Calu3 (cell line): ENCODE results near the gene VMP1. TPM values are rescaled to one million over a fixed set of nuclear protein-coding genes. Genes with fewer than 3 reads are reported as not detected.

Source experiments
- BruUV-seq: library from RNA; stranded (reverse); fragments of 400-500 nt; replicated peaks from 2 replicates; lab custom pipeline; 2021; lab: Mats Ljungman, UMichigan
- CTCF ChIA-PET: fragments of 300-600 bp; sonication (Branson Sonifier 250); formaldehyde crosslinking; loops from one replicate; lab custom pipeline; 2022; ENCODE audit warnings: antibody characterized with exemption; lab: Charles Lee
- DNase-seq: peaks from one replicate; pipeline ENCODE4 v3.0.0; 2022
- H3K27ac Mint-ChIP-seq: one replicate; pipeline ENCODE4 v1.8.0; 2022; ENCODE audit warnings: mixed read lengths; ENCODE audit not compliant: unreplicated experiment
- H3K27me3 Mint-ChIP-seq: one replicate; pipeline ENCODE4 v1.8.0; 2022; ENCODE audit warnings: mixed read lengths; ENCODE audit not compliant: unreplicated experiment
- H3K36me3 Mint-ChIP-seq: one replicate; pipeline ENCODE4 v1.8.0; 2022; ENCODE audit warnings: mild to moderate bottlenecking, moderate library complexity, mixed read lengths; ENCODE audit not compliant: insufficient read depth, unreplicated experiment
- H3K4me1 Mint-ChIP-seq: one replicate; pipeline ENCODE4 v1.8.0; 2022; ENCODE audit warnings: mild to moderate bottlenecking, low read depth, mixed read lengths; ENCODE audit not compliant: unreplicated experiment
- H3K4me3 Mint-ChIP-seq: one replicate; pipeline ENCODE4 v1.8.0; 2022; ENCODE audit warnings: mild to moderate bottlenecking, low read depth, moderate library complexity, mixed read lengths; ENCODE audit not compliant: unreplicated experiment
- H3K9me3 Mint-ChIP-seq: one replicate; pipeline ENCODE4 v1.8.0; 2022; ENCODE audit warnings: low read depth, mixed read lengths; ENCODE audit not compliant: unreplicated experiment
- CTCF ChIP-seq: fragments of 200-600 bp; IDR thresholded peaks from one replicate; pipeline ENCODE4 v1.8.0; 2022; ENCODE audit warnings: antibody characterized with exemption; ENCODE audit not compliant: unreplicated experiment
- intact Hi-C: fragments of 100-400 bp; cut with micrococcal nuclease; formaldehyde crosslinking; loops from one replicate; pipeline ENCODE4 v1.10.0; 2022; ENCODE audit not compliant: unreplicated experiment
- total RNA-seq: library from RNA; stranded (reverse); gene quantifications from 2 replicates; pipeline ENCODE4 v1.2.3, GENCODE V29; 2022

VMP1 gene
- total RNA-seq, 1 experiment from 2014 or later = 315 TPM

DNA sequence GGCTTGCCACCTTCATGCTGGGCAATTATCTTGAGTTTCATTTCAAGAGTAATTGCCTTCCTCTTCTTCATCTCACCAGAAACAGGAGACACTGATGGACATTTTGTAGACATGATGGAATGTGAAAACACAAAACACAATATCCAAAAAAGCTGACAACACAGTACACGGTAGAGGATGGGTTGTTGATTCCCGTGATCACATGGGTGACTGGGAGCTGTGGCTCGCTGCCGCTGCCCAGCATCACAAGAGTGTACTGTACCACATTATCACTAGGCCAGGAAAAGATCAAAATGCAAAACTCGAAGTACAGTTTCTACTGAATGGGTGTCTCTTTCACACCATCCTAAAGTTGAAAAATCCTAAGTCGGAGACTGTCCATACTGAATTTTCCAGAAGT, 7.7 kb upstream of the VMP1 start:
- TF ChIP-seq CTCF = no peak

GRCh38 chr17:59702304-59702703, 5.2 kb upstream of the VMP1 start:
- Mint-ChIP-seq H3K4me1 (peaks cover 30% of the 10 kb centered on the region), H3K4me3 (no peak overlapping the region), H3K27ac (no peak overlapping the region), H3K36me3 (peaks cover 75% of the 10 kb centered on the region), H3K27me3 (no peaks in the 10 kb centered on the region), H3K9me3 (no peaks in the 10 kb centered on the region)
- no peak for DNase-seq
- CTCF ChIA-PET = interaction anchor here (0.7 kb wide), 1 partner anchor 1094 kb away, joined by 3 read pairs; no protein-coding TSS in a partner anchor
- intact Hi-C loops = no loop called here
- no TSS peak for BruUV-seq
- no peak for TF ChIP-seq CTCF

More for the DNA sequence above, 7.7 kb upstream of the VMP1 start:
- Mint-ChIP-seq H3K27ac (no peak overlapping the region), H3K27me3 (no peaks in the 10 kb centered on the region), H3K4me1 (peaks cover 24% of the 10 kb centered on the region), H3K9me3 (no peaks in the 10 kb centered on the region), H3K36me3 (peaks cover 79% of the 10 kb centered on the region), H3K4me3 (no peak overlapping the region)
- no TSS peak for BruUV-seq
- intact Hi-C loops = loop anchor here (10.0 kb wide), 1 partner anchor 55 kb away; no protein-coding TSS in a partner anchor
- CTCF ChIA-PET = no interaction called here
- DNase-seq = no peak

DNA sequence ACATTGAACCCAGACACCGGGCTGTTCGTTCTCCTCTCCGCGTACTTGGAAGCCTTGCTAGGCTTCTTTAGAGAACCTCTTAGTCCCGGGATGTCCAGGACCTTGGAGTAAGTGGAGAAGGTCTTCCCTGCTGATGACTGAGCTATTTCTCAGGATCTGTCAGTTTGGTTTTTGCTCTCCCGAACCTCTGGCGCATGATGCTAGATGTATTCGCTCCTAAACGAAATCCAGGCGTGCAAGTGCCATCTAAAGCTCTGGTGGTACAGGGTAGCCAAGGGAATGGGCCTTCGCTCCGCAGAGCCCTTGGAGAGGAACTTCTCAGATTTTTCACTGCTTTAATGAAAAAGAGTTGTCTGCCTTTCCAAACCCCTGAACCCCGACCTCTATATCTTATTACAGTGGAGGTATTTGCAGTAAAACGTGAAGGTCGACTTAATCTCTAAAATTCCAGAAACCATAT, 547 bp downstream of the VMP1 start:
- Mint-ChIP-seq H3K4me3 (peak overlapping the region; percentile 85), H3K4me1 (peaks cover 31% of the 10 kb centered on the region), H3K9me3 (no peaks in the 10 kb centered on the region), H3K36me3 (peaks cover 65% of the 10 kb centered on the region), H3K27me3 (no peaks in the 10 kb centered on the region), H3K27ac (peak overlapping the region; percentile 99)
- BruUV-seq = no TSS peak
- CTCF ChIA-PET = interaction anchor here (0.6 kb wide), 1 partner anchor 90 kb away, joined by 3 read pairs; no protein-coding TSS in a partner anchor
- TF ChIP-seq CTCF = no peak
- intact Hi-C loops = no loop called here
- no peak for DNase-seq

DNA sequence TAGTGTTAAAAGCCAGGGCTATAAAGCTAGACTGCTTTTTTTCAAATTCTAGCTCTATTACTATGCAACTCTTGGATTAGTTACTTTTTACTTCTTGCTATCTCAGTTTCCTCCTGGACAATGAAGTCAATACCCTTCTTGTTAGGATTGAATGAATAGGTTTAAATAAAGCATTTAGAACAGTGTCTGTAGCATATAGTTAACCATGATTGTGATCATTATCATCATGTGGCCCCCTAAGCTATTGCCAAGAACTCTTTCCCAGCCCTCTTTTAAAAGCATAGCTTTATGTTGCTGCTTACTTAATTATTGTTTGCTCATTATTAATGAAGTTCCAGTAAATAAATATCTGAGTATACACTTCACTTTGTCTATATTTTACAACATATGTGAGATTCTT, 4.5 kb downstream of the VMP1 start:
- Mint-ChIP-seq H3K27me3 (no peaks in the 10 kb centered on the region), H3K27ac (no peak overlapping the region), H3K4me3 (no peak overlapping the region), H3K4me1 (peaks cover 21% of the 10 kb centered on the region), H3K9me3 (no peaks in the 10 kb centered on the region), H3K36me3 (peaks cover 36% of the 10 kb centered on the region)
- CTCF ChIA-PET = no interaction called here
- intact Hi-C loops = no loop called here
- no peak for TF ChIP-seq CTCF
- no TSS peak for BruUV-seq
- DNase-seq = no peak
